Measurements from ENCODE around the gene CLTA. TPM values are rescaled to one million over a fixed set of nuclear protein-coding genes. Genes with fewer than 3 reads are reported as not detected.
"Not testable (repeated sequence)": the region's sequence is repeated elsewhere in the genome, so short reads cannot be mapped to it uniquely, and the experiment has no call there.

The CLTA gene
- total RNA-seq, 2 experiments from 2014 or later = 123 to 133 TPM

DNA sequence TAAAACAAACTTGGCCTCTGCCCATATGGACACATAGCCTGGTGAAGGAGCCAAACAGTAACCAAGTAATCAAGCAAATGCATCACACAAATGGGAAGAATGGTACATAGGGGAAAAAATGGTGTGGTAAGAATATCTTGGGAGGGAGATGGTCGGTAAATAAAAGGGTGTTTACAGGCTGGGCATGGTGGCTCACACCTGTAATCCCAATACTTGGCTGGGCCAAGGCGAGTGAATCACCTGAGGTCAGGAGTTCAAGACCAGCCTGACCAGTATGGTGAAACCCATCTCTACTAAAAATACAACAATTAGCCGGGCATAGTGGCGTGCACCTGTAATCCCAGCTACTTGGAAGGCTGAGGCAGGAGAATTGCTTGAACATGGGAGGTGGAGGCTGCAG is 31.2 kb upstream of the CLTA start:
- H3K36me3 Mint-ChIP-seq (ENCODE audit: low read depth); H3K27ac Mint-ChIP-seq; DNase-seq; H3K4me3 Mint-ChIP-seq; H3K9me3 Mint-ChIP-seq (ENCODE audit: low read depth); POLR2A ChIA-PET; intact Hi-C loops (cut with DNase I, micrococcal nuclease); H3K27me3 Mint-ChIP-seq; H3K4me1 Mint-ChIP-seq; ATAC-seq: not testable (repeated sequence)
- CTCF ChIA-PET = interaction anchor here (15.4 kb wide), 1 partner anchor 57 kb away, joined by 246 read pairs; no protein-coding TSS in a partner anchor

DNA sequence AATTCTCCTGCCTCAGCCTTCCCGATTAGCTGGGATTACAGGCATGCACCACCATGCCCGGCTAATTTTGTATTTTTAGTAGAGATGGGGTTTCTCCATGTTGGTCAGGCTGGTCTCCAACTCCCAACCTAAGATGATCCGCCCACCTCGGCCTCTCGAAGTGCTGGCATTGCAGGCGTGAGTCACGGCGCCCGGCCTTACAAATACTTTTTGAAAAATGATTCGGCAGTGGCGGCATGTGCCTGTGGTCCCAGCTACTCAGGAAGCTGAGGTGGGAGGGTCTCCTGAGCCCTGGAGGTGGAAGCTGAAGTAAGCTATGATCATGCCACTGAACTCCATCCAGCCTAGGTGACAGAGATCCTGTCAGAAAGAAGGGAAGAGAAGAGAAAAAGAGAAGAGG is 30.6 kb upstream of the CLTA start:
- intact Hi-C loops (cut with DNase I, micrococcal nuclease); H3K36me3 Mint-ChIP-seq (ENCODE audit: low read depth); H3K27ac Mint-ChIP-seq; DNase-seq; H3K9me3 Mint-ChIP-seq (ENCODE audit: low read depth); ATAC-seq; H3K27me3 Mint-ChIP-seq; H3K4me1 Mint-ChIP-seq; POLR2A ChIA-PET; H3K4me3 Mint-ChIP-seq: not testable (repeated sequence)
- CTCF ChIA-PET = interaction anchor here (15.4 kb wide), 1 partner anchor 57 kb away, joined by 246 read pairs; no protein-coding TSS in a partner anchor

DNA sequence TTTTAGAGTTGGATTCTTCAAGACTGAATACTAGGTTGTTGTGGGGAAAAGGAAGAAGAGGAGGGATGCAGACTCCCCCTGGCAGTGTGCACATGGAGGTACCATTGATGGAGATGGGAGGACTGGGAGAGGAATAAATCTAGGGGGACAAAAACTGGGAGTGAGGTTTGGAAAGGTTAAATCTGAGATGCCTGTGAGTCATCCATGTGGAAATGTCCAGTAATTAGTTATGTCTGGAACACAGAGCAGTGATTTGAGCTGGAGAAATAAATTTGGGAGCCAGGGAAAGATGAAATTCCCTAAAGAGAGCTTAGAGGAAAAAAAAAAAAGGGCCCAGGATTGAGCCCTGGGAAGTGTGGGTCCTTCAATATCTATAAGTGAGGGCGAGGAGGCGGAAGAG is 29.5 kb upstream of the CLTA start:
- intact Hi-C loops (cut with DNase I, micrococcal nuclease) = no loop called here
- Mint-ChIP-seq H3K27ac (no peak overlapping the region), H3K27me3 (no peaks in the 10 kb centered on the region), H3K36me3 (ENCODE audit: low read depth) (peaks cover 6% of the 10 kb centered on the region), H3K9me3 (ENCODE audit: low read depth) (no peaks in the 10 kb centered on the region), H3K4me3 (no peak overlapping the region), H3K4me1 (peaks cover 1% of the 10 kb centered on the region)
- ATAC-seq = no peak
- POLR2A ChIA-PET = no interaction called here
- DNase-seq = no peak
- CTCF ChIA-PET = interaction anchor here (15.4 kb wide), 1 partner anchor 58 kb away, joined by 246 read pairs; no protein-coding TSS in a partner anchor

DNA sequence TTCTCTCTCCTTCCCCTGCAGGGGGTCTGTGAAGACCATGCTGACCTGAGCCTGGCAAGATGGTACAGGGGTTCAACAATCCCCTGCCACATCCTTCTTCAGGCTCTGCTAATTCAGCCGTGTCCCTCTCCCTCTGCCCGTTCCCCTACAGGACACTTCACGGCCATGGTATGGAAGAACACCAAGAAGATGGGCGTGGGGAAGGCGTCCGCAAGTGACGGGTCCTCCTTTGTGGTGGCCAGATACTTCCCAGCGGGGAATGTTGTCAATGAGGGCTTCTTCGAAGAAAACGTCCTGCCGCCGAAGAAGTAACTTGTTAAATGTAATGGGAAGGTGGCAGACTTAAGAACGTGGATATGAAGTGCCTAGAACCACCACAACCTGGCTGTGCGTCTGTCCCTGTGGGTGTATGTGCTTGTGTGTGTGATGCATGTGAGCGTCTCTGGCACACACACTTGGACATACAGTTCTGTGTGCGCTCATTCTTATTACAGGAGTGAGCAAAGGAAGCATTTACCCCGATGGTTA is 28.4 kb upstream of the CLTA start:
- no peak for DNase-seq
- ATAC-seq = no peak
- Mint-ChIP-seq H3K4me3 (no peak overlapping the region), H3K4me1 (peaks cover 6% of the 10 kb centered on the region), H3K36me3 (ENCODE audit: low read depth) (peaks cover 2% of the 10 kb centered on the region), H3K27me3 (no peaks in the 10 kb centered on the region), H3K27ac (no peak overlapping the region), H3K9me3 (ENCODE audit: low read depth) (no peaks in the 10 kb centered on the region)
- CTCF ChIA-PET = interaction anchor here (0.6 to 15.4 kb wide), 2 partner anchors 15 to 59 kb away, joined by 4 to 246 read pairs; no protein-coding TSS in a partner anchor
- intact Hi-C loops (cut with DNase I, micrococcal nuclease) = no loop called here
- POLR2A ChIA-PET = no interaction called here

DNA sequence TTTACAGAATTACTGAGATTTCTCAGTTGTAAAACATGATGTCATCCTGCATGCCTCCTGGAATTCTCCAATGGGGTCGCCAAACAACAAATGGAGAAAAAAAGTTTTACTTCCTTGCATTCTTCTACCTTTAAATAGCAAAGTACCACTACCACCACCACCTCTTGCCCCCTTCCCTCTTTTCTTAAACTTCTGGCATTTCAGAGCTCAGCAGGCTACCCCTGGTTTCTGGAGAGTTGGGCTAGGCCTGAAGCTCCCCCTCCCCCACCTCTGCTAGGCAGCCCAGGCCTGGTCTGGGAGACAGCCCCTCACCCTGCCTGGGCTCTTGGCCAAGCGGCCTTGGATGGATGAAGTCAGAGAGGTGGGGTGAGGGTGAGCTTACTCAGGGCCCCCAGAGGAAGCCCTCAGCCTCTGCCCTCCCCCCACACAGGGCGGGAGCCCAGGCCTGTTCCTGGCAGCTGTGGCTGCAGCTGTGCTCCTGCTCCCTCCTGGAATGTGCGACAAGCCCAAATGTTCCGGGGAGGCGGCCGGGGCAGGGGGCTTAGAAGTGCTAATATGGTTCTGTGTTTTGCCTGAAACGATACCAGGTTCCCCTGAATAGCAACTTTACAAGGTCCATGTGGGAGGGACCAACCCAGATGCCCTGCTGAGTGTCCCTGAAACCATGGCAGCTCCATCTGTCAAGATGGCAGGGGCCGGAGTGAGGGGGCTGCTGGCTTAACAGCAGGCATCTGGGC is 27.5 kb upstream of the CLTA start:
- Mint-ChIP-seq H3K27me3 (no peaks in the 10 kb centered on the region), H3K4me1 (peaks cover 6% of the 10 kb centered on the region), H3K36me3 (ENCODE audit: low read depth) (peaks cover 2% of the 10 kb centered on the region), H3K9me3 (ENCODE audit: low read depth) (no peaks in the 10 kb centered on the region), H3K27ac (no peak overlapping the region), H3K4me3 (no peak overlapping the region)
- ATAC-seq = no peak
- ChIA-PET CTCF (interaction anchor here (1.1 to 15.4 kb wide), 8 partner anchors 26 to 209 kb away, joined by 3 to 246 read pairs (median 6); partner anchors contain the start of gene GLIPR2), POLR2A (interaction anchor here (1.0 kb wide), 1 partner anchor 26 kb away, joined by 3 read pairs; the partner anchor contains the start of gene GLIPR2)
- no peak for DNase-seq
- intact Hi-C loops (cut with DNase I, micrococcal nuclease) = no loop called here

DNA sequence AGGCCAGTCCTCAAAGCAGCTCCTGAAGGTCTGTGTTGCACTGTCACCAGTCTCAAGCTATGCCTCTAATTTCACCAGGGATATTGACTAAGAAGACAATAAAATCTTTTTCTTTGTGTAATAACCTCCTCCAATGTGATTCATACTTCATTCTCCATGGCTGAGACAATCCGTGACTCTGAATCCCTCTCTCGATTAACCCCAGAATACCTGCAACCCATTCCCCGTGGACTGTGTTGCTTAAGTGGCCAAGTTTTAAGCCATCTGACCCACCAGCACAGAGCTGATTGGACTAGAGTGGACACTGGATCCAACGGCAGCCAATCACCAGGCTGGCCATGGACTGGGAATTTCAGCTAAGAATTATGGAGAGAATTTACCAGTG is 26.9 kb upstream of the CLTA start:
- Mint-ChIP-seq H3K4me3 (no peak overlapping the region), H3K27ac (no peak overlapping the region), H3K9me3 (ENCODE audit: low read depth) (no peaks in the 10 kb centered on the region), H3K36me3 (ENCODE audit: low read depth) (no peaks in the 10 kb centered on the region), H3K27me3 (no peaks in the 10 kb centered on the region), H3K4me1 (peaks cover 6% of the 10 kb centered on the region)
- CTCF ChIA-PET = interaction anchor here (0.6 to 15.4 kb wide), 10 partner anchors 25 to 411 kb away, joined by 3 to 246 read pairs (median 4); partner anchors contain the start of gene GLIPR2
- no peak for ATAC-seq
- POLR2A ChIA-PET = interaction anchor here (1.0 kb wide), 1 partner anchor 27 kb away, joined by 3 read pairs; the partner anchor contains the start of gene GLIPR2
- intact Hi-C loops (cut with DNase I, micrococcal nuclease) = no loop called here
- no peak for DNase-seq

DNA sequence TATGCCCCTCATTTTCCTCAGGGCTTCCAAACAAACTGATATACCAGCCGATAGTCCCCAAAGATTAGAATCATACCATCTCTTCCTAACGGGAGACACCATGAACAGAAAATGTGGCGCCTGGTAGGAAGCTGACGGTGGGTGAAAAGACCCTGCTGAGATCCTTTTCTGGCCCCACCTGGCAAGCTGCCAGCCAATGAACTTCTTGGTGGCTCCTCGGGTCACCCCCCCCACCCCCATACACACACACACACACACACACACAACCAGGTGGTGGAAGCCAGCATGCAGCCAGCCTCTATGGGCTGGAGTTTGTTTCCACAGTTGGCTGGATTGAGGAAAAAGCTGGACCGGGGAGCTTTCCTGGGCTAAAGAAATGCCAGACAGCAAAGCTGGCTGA is 26.3 kb upstream of the CLTA start:
- Mint-ChIP-seq H3K4me3 (no peak overlapping the region), H3K27me3 (no peaks in the 10 kb centered on the region), H3K27ac (no peak overlapping the region), H3K36me3 (ENCODE audit: low read depth) (no peaks in the 10 kb centered on the region), H3K4me1 (peaks cover 6% of the 10 kb centered on the region), H3K9me3 (ENCODE audit: low read depth) (no peaks in the 10 kb centered on the region)
- intact Hi-C loops (cut with DNase I, micrococcal nuclease) = no loop called here
- no peak for DNase-seq
- ChIA-PET CTCF (interaction anchor here (0.6 to 15.4 kb wide), 16 partner anchors 8 to 1445 kb away, joined by 3 to 246 read pairs (median 4); partner anchors contain the start of genes CLTA and GLIPR2), POLR2A (no interaction called here)
- ATAC-seq = no peak

DNA sequence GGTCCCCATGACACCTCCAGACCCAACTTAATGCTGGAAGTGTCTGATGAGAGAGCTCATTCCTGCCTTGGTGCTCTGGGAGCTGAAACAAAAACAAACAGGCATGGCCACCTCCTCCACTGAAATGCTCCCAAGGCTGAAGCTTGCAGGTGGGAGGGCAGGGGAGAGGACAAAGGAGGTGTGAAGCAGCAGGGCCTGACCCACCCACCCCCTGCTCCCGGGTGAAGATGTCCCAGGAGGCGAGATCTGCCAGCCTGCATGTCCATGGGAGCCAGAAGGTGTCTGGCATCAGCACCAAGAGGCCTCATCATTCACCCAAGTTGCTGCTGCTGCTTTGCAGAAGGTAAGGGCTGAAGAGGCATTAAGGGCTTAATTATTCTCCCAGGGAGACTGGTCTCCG is 25.7 kb upstream of the CLTA start:
- no peaks in the 10 kb centered on the region for H3K36me3 Mint-ChIP-seq (ENCODE audit: low read depth)
- CTCF ChIA-PET = interaction anchor here (0.5 to 15.4 kb wide), 15 partner anchors 8 to 1445 kb away, joined by 3 to 246 read pairs (median 5); partner anchors contain the start of genes CLTA and GLIPR2
- DNase-seq (no peak), ATAC-seq (no peak)
- H3K9me3 Mint-ChIP-seq (ENCODE audit: low read depth) = no peaks in the 10 kb centered on the region
- no peak overlapping the region for H3K4me3 Mint-ChIP-seq
- H3K27me3 Mint-ChIP-seq = no peaks in the 10 kb centered on the region
- no peak overlapping the region for H3K27ac Mint-ChIP-seq
- POLR2A ChIA-PET = no interaction called here
- intact Hi-C loops (cut with DNase I, micrococcal nuclease) = loop anchor here in 1 of 2 experiments (5.0 kb wide), 1 partner anchor 128 kb away; the partner anchor contains the start of gene RECK
- peaks cover 6% of the 10 kb centered on the region for H3K4me1 Mint-ChIP-seq

DNA sequence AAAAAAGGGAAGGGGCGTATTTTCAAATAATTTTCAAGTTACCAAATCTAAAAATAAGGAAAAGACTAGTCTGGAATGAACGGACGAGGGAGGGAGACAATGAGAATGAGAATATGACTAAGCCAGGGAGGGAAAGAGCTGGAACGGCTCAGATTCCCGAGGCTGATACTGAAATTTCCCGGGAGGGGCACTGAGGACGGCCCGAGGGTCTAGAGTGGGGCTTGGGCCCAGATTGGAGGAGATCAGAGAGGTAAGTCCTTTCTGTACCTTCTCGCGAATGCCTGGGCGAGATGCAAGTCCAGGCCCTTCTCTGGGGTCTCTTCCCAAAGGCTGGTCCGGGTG is 24.9 kb upstream of the CLTA start:
- Mint-ChIP-seq H3K4me3 (no peak overlapping the region), H3K9me3 (ENCODE audit: low read depth) (no peaks in the 10 kb centered on the region), H3K4me1 (peaks cover 6% of the 10 kb centered on the region), H3K27me3 (no peaks in the 10 kb centered on the region), H3K27ac (no peak overlapping the region), H3K36me3 (ENCODE audit: low read depth) (no peaks in the 10 kb centered on the region)
- POLR2A ChIA-PET = no interaction called here
- DNase-seq = no peak
- CTCF ChIA-PET = interaction anchor here (0.7 to 15.4 kb wide), 15 partner anchors 10 to 271 kb away, joined by 3 to 246 read pairs (median 5); partner anchors contain the start of genes CLTA and GLIPR2
- ATAC-seq = no peak
- intact Hi-C loops (cut with DNase I, micrococcal nuclease) = loop anchor here (1.0 to 5.0 kb wide), 8 partner anchors 28 to 211 kb away; partner anchors contain the start of genes GLIPR2 (in 1 of the 2) and RECK (in 1 of the 2)

DNA sequence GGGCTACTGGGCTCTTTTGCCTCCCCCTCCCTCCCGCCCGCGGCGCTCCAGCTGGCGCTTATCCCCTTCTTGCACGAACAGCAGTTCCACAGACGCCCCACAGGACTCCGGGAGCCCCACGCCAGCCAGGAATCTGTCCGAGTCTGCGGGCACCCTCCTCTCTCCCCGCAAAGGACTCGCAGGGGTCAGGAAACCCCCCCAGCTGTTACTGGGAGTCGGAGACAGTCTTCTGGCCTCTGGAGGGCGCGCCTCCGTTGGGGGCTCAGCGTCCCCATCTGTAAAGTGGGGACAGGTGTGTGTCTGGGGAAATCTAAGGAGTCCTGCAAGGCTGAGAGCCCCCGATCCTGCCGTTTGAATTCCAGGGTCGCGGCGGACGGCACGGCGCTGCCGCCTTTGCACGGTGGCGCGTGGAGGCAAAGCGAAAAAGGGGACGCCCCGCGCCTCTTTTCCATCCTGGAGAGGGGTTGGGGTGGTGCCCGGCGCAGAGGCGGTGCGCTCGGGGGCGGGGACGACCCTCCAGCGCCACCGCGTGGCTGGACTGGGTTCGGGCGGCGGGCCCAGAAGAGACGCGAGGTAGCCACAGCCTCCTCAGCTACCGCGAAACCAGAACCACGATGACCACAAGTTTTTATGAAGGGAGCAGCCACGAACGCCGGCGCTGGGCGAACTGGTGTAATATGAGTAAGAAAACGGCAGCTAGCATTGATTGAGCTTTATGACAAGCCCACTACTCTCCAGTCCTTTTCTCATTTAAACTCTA is 24.4 kb upstream of the CLTA start:
- intact Hi-C loops (cut with DNase I, micrococcal nuclease) = loop anchor here (1.0 to 5.0 kb wide), 8 partner anchors 29 to 212 kb away; partner anchors contain the start of genes GLIPR2 (in 1 of the 2) and RECK (in 1 of the 2)
- Mint-ChIP-seq H3K9me3 (ENCODE audit: low read depth) (no peaks in the 10 kb centered on the region), H3K27me3 (no peaks in the 10 kb centered on the region), H3K4me1 (peaks cover 6% of the 10 kb centered on the region), H3K27ac (peak overlapping the region; percentile 31), H3K36me3 (ENCODE audit: low read depth) (no peaks in the 10 kb centered on the region), H3K4me3 (peak overlapping the region; percentile 69)
- CTCF ChIA-PET = interaction anchor here (0.5 to 15.4 kb wide), 34 partner anchors 9 to 272 kb away, joined by 3 to 246 read pairs (median 4); partner anchors contain the start of genes CLTA and GLIPR2
- ATAC-seq (peak; percentile 97), DNase-seq (peak; percentile 90)
- POLR2A ChIA-PET = interaction anchor here (0.6 to 1.1 kb wide), 2 partner anchors 24 to 242 kb away, joined by 3 read pairs; partner anchors contain the start of gene CLTA

DNA sequence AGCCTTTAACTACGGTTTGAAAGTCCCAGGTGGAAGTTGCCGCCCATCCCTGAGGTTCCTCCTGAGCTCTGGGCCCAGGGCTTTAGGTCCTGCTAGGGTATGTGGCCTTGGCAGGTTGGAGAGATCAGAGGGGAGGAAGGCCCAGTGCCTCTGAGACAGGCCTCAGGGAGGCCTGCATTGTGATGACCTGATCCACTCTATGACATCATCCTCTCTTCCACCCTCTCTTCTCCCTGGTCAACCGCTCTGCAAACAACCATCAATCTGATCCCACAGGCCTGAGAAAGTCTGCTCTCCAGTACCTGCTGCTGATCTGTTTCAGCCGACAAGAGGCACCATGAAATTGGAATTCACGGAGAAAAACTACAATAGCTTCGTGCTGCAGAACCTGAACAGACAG is 21.6 kb upstream of the CLTA start, which contains the start of gene CCIN:
Gene CCIN, plus strand, starts transcription at position 223 of the 400 bp plus-strand sequence. Its CDS starts 115 bp downstream, at position 338.
- Mint-ChIP-seq H3K27me3 (no peaks in the 10 kb centered on the region), H3K4me1 (peaks cover 6% of the 10 kb centered on the region), H3K9me3 (ENCODE audit: low read depth) (no peaks in the 10 kb centered on the region), H3K36me3 (ENCODE audit: low read depth) (no peaks in the 10 kb centered on the region), H3K27ac (no peak within 1 kb of the TSS), H3K4me3 (no peak within 1 kb of the TSS)
- DNase-seq (no peak), ATAC-seq (no peak)
- intact Hi-C loops (cut with DNase I, micrococcal nuclease) = loop anchor here in 1 of 2 experiments (5.0 kb wide), 1 partner anchor 132 kb away; the partner anchor contains the start of gene RECK
- ChIA-PET CTCF (interaction anchor here (0.6 to 15.4 kb wide), 5 partner anchors 21 to 104 kb away, joined by 3 to 246 read pairs (median 3); partner anchors contain the start of genes CLTA and GLIPR2), POLR2A (no interaction called here)

Measured in activated CD4-positive, alpha-beta T cell treated with anti-CD3 and anti-CD28 coated beads for 36 hours (primary cell).